HFFc6 (cell line): Measurements from ENCODE around the gene KIAA1191. TPM values are rescaled to one million over a fixed set of nuclear protein-coding genes. Genes with fewer than 3 reads are reported as not detected.
A peak's percentile ranks its signal among the peaks of the same experiment; 100 is the strongest.

ENCODE experiments used
- DNase-seq: peaks from one replicate; pipeline ENCODE4 v3.0.0-alpha.2; 2018
- H3K27ac Mint-ChIP-seq: 2 replicates; pipeline ENCODE4 v1.8.0; 2020; ENCODE audit warnings: mild to moderate bottlenecking, mixed read lengths
- H3K27me3 Mint-ChIP-seq: 2 replicates; pipeline ENCODE4 v1.8.0; 2021; ENCODE audit warnings: mild to moderate bottlenecking, moderate library complexity, mixed read lengths; ENCODE audit not compliant: insufficient read depth
- H3K36me3 Mint-ChIP-seq: 2 replicates; pipeline ENCODE4 v1.8.0; 2021; ENCODE audit warnings: low read depth, mixed read lengths
- H3K4me1 Mint-ChIP-seq: 2 replicates; pipeline ENCODE4 v1.8.0; 2020; ENCODE audit warnings: low read depth, mixed read lengths
- H3K4me3 Mint-ChIP-seq: 2 replicates; pipeline ENCODE4 v1.8.0; 2020; ENCODE audit warnings: mild to moderate bottlenecking, moderate library complexity, mixed read lengths
- H3K9me3 Mint-ChIP-seq: 2 replicates; pipeline ENCODE4 v1.8.0; 2020; ENCODE audit warnings: mild to moderate bottlenecking, mixed read lengths
- total RNA-seq, 6 experiments: library from RNA; stranded (reverse); fragmentation: NEBNext Ultra II Directional; extraction: Animal tissue kit (Norgen Biotek cat#: 25700); gene quantifications; 2 replicates in 1 of 6; 3 replicates in 5 of 6; pipeline ENCODE4 v1.2.3, GENCODE V29; 2021
- TF ChIP-seq, protein P1 (sequence below): fragments of 200-600 bp; sonication (generic); IDR thresholded peaks from 2 replicates; pipeline ENCODE4 v1.5.0; 2021; ENCODE audit warnings: antibody characterized with exemption, mild to moderate bottlenecking

Gene KIAA1191
- total RNA-seq, 6 experiments from 2014 or later, result 82.4 to 111 (median 95.6) TPM

DNA sequence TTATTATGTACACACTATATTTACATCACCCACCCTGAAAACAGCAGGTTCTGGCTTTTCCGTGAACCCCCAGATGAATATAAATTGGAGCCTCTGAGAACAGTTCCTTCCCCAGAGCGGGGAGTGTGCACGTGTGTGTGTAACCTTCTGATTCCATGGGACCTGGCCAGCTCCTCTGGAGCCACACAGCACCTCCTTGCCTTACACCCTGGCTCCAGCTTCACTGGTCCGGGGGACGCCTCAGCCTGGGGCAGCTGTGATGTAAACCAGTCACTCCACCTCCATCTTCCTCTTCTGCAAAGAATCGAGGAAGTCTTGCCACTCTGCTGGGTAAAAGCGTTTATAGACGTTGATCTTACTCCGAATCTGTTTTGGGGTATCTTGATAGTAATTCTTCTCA, 22.4 kb upstream of the KIAA1191 start:
- peaks cover 3% of the 10 kb centered on the region for H3K27me3 Mint-ChIP-seq
- DNase-seq, result no peak
- no peak overlapping the region for H3K4me3 Mint-ChIP-seq
- H3K9me3 Mint-ChIP-seq, result no peaks in the 10 kb centered on the region
- peaks cover 22% of the 10 kb centered on the region for H3K4me1 Mint-ChIP-seq
- peaks cover 36% of the 10 kb centered on the region for H3K36me3 Mint-ChIP-seq
- H3K27ac Mint-ChIP-seq, result 0 out of 2 replicates have a peak overlapping the region, but pooled peaks have one; percentile 26
- TF ChIP-seq, protein P1, sequence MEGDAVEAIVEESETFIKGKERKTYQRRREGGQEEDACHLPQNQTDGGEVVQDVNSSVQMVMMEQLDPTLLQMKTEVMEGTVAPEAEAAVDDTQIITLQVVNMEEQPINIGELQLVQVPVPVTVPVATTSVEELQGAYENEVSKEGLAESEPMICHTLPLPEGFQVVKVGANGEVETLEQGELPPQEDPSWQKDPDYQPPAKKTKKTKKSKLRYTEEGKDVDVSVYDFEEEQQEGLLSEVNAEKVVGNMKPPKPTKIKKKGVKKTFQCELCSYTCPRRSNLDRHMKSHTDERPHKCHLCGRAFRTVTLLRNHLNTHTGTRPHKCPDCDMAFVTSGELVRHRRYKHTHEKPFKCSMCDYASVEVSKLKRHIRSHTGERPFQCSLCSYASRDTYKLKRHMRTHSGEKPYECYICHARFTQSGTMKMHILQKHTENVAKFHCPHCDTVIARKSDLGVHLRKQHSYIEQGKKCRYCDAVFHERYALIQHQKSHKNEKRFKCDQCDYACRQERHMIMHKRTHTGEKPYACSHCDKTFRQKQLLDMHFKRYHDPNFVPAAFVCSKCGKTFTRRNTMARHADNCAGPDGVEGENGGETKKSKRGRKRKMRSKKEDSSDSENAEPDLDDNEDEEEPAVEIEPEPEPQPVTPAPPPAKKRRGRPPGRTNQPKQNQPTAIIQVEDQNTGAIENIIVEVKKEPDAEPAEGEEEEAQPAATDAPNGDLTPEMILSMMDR, result no peak

DNA sequence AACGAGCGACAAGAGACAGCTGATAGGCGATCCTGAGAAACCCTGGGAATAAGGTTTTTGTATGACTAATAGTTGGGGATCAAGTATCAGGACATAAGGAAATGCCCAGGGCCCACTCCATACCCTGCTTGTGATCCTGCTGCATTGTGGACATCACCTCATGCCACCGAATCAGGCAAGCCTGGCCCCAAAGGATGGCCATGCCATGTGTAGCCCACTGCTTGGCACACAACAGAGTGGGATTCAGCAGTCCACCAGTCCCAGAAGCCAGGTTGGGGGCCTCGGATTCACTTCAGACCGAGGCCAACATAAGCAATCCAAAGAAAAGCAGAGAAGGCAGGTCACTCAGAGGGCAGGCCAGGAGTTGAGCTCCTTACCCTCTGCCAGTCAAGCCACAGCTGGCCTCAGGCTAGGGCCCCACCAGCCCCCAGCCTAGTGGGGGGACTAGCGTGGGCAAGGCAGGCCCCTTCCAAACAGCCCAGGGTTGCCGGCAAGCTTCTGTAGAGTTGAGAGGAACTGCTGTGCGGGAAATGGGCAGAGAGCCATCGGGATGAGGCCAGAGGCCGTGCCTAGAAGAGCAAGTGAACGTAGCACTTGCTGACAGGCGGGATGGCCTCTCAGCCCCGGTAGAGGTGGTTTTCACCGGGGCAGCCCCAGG, 21.8 kb upstream of the KIAA1191 start:
- peaks cover 22% of the 10 kb centered on the region for H3K4me1 Mint-ChIP-seq
- no peaks in the 10 kb centered on the region; the same call in none of the 2 replicates for H3K27me3 Mint-ChIP-seq
- H3K27ac Mint-ChIP-seq, result no peak overlapping the region
- peaks cover 36% of the 10 kb centered on the region for H3K36me3 Mint-ChIP-seq
- TF ChIP-seq, protein P1, result no peak
- DNase-seq, result no peak
- H3K9me3 Mint-ChIP-seq, result no peaks in the 10 kb centered on the region
- H3K4me3 Mint-ChIP-seq, result no peak overlapping the region

DNA sequence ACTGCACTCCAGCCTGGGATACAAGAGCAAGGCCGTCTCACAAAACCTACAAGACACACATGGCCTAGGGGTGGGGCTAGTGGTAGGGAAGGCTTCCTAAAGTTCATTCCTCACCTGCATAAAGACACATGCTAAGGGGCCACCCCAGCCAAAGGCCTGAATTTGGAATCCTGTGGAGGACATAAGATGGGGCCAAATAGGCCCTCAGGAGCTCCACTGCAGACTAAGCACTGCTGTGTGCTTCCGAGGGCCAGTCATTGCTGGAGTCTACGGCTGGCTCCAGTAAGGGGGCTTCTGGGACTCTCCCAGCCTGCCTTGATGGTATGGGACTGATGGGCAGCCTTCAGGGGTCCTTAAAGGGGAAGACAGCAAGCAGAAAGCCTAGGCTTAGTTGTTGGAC, 21.2 kb upstream of the KIAA1191 start:
- no peak overlapping the region for H3K27ac Mint-ChIP-seq
- no peaks in the 10 kb centered on the region; the same call in none of the 2 replicates for H3K27me3 Mint-ChIP-seq
- no peaks in the 10 kb centered on the region for H3K9me3 Mint-ChIP-seq
- peaks cover 22% of the 10 kb centered on the region for H3K4me1 Mint-ChIP-seq
- peaks cover 33% of the 10 kb centered on the region for H3K36me3 Mint-ChIP-seq
- no peak for DNase-seq
- H3K4me3 Mint-ChIP-seq, result no peak overlapping the region
- TF ChIP-seq, protein P1, result no peak

DNA sequence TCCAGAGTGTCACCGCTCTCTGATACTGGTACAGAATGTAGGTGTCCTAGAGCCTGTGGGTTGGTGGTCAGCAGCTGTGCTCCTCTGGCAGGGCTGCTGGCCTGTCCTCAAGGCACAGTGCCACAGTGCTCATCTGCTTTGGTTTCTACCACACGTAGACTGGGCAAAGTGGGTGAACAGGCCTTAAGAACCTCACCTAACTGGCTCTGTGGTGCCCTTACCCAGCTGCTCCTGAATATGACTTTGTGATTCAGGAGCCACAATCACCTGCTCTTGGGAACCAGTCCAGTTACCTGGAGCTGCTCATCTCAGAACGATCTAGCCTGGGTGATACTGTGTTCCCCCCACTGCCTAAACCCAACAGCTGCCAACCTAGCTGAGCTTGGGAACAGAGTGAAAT, 20.4 kb upstream of the KIAA1191 start:
- Mint-ChIP-seq H3K4me3 (no peak overlapping the region), H3K27me3 (no peaks in the 10 kb centered on the region; the same call in none of the 2 replicates), H3K27ac (no peak overlapping the region), H3K4me1 (peaks cover 16% of the 10 kb centered on the region), H3K9me3 (no peaks in the 10 kb centered on the region), H3K36me3 (peaks cover 25% of the 10 kb centered on the region)
- TF ChIP-seq, protein P1, result no peak
- no peak for DNase-seq

DNA sequence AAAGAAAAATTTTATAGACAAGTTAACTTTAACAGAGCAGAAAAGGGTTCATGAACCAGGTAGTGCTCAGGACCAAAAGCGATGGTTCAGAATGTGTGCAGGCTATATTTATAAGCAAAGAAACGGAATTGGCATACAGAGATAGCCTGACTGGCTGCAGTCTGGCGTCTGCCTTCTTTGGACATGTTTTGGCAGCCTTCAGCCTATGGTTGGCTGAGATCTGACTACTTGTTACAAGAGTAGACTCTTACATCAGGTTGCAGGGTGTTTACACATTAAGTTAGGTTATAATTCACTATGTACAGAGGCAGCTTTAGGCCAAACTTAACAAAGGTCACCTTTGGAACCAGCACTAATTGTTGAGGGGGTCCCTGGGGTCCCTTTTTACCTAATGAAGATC, 19.9 kb upstream of the KIAA1191 start:
- H3K4me3 Mint-ChIP-seq, result no peak overlapping the region

More for the DNA sequence above, 19.9 kb upstream of the KIAA1191 start:
- peaks cover 20% of the 10 kb centered on the region for H3K36me3 Mint-ChIP-seq
- no peaks in the 10 kb centered on the region; the same call in none of the 2 replicates for H3K27me3 Mint-ChIP-seq
- TF ChIP-seq, protein P1, result no peak
- H3K4me1 Mint-ChIP-seq, result peaks cover 11% of the 10 kb centered on the region
- no peak for DNase-seq
- H3K27ac Mint-ChIP-seq, result no peak overlapping the region
- H3K9me3 Mint-ChIP-seq, result no peaks in the 10 kb centered on the region
